GM18502 (cell line): ENCODE data around the gene RPL28.
"Not testable (repeated sequence)": the region's sequence is repeated elsewhere in the genome, so short reads cannot be mapped to it uniquely, and the experiment has no call there.

Experiments used
- ATAC-seq: cut with Tn5 transposase; IDR thresholded peaks from one replicate; pipeline ENCODE4 v1.9.1; 2021; ENCODE audit warnings: mild to moderate bottlenecking; ENCODE audit not compliant: unreplicated experiment, poor library complexity

The RPL28 gene

DNA sequence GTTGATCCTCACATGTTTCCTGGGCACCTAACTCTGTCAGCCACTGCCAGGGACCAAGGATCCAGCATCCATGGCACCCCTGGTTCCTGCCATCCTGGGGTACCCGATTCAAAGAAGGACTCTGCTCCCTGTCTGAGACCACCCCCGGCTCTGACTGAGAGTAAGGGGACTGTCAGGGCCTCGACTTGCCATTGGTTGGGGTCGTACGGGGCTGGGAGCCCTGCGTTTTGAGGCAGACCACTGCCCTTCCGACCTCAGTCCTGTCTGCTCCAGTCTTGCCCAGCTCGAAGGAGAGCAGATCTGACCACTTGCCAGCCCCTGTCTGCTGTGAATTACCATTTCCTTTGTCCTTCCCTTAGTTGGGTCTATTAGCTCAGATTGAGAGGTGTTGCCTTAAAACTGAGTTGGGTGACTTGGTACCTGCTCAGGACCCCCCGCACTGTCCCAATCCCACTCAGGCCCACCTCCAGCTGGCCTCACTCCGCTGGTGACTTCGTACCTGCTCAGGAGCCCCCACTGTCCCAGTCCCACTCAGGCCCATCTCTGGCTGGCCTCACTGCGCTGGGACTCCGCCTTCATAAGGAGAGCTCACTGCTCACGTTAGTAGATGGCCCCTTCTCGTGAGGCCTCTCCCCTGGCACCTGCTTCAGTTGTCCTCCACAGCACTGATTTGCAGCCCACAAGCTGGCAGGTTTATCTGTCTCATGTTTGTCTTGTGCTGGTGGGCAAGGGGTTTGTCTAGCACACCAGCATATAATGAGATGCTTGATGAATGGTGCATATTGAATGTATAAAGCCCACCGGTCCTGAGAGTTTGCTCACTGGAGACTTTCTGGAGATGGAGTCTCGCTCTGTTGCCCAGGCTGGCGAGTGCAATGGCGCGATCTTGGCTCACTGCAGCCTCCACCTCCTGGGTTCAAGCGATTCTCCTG lies 3.9 kb downstream of the RPL28 start:
- ATAC-seq, result no peak

DNA sequence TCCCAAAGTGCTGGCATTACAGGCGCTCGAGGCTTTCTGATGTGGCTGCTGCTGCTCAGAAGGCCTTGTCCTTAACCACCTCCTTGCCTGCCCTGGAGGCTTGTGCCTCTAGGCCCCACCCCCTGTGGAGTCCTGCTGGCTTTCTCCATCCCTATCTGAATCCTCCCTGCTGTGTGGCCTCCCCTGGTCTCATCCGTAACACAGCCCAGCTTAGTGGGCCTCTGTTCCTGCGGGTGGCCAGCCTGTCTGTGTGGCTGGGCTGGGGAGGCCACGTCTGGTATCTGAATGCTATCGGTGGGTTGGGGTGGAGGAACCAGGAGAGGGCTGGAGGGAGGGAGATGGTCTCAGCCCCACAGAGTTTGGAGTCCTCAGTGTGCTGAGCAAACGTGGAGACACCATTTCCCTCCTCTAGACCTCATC lies 4.7 kb downstream of the RPL28 start:
- ATAC-seq, result no peak

DNA sequence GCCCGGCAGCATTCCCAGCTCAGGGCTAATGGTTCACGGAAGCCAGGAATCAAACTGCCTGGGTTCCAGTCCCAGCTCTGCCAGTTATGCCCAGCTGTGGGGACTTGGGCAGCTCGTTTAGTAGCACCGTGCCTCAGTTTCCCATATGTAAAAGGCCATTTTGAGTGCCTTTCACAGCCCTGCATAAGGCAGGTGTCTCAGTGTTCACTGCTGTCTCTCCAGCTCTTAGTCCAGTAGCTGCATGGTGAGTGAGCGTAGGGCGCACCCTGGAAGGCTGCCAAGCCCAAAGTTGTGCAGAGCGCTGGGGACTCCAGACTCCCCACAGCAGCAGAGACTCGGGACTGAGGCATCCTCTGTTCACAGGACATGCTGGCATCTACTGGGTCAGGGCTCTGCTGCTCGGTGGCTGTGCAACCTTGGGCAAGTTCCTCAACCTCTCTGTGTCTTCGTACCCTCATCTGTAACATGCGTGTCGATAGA lies 5.5 kb downstream of the RPL28 start:
- ATAC-seq, result no peak

DNA sequence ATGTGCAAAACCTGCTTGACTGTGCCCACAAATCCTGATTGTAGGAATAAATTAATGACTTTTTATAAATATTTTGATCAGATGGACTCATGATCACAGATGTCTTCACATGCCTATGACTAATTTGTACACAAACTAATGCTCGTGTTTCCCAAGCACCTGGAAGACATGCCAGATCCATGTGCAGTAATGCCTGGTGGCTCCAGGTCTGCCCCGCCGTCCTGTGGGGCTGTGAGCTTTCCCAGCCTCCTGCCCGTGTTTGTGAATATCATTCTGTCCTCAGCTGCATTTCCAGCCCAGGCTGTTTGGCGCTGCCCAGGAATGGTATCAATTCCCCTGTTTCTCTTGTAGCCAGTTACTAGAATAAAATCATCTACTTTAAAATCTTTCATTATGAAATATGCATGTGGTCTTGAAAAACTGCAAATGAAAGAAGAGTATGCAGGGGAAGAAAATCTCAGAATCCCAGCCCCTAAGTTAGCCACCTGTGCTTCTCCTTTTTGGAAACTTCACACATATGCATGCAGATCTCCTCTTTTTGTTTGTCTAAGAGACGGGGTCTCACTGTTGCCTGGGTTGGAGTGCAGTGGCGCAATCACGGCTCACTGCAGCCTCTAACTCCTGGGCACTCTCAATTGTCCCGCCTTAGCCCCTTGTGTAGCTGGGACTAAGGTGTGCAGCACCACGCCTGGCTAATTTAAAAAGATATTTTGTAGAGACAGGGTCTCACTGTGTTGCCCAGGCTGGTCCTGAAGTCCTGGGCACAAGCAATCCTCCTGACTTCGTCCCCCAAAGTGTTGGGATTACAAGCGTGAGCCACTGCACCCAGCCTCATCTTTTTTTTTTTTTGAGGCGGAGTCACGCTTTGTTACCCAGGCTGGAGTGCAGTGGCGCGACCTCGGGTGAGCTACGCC lies 6.2 kb downstream of the RPL28 start:
- no peak for ATAC-seq

DNA sequence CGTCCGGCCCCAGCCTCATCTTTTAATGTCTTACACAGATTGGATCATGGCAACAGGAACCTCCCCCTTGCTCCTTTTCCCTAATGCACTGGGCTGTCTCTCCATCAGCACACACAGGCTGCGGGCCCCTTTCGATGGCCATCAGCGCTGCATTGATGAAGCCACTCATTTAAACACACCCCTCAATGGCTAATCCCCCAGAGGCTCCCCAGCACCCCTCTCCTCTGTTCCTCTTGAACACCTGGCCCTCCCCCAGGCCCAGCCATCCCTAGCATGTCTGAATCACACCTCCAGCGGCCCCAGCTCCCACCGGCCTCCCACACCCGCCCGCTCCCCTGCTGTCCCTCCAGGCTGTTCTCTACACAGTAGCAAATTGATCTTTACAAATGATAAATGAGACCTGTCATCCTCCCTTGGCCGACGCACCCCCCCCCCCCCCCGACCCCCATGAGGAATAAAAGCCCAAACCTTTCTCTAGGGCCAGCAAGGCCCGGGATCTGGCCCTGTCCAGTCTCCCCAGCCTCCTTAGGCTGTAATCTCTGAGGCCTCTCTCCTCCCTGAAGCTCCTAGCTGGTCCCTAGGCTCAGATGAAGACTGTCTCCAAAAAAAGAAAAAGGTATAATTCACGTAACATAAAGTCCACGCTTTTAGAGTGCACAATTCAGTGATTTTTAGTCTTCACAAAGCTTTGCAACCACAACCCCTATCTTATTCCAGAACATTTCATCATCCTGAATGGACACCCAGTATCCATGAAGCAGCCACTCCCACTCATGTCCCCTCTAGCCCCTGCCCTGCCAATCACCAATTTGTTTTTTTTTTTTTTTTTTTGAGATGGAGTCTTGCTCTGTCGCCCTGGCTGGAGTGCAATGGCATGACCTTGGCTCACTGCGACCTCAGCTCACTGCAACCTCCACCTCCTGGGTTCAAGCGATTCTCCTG lies 7.4 kb downstream of the RPL28 start:
- no peak for ATAC-seq

DNA sequence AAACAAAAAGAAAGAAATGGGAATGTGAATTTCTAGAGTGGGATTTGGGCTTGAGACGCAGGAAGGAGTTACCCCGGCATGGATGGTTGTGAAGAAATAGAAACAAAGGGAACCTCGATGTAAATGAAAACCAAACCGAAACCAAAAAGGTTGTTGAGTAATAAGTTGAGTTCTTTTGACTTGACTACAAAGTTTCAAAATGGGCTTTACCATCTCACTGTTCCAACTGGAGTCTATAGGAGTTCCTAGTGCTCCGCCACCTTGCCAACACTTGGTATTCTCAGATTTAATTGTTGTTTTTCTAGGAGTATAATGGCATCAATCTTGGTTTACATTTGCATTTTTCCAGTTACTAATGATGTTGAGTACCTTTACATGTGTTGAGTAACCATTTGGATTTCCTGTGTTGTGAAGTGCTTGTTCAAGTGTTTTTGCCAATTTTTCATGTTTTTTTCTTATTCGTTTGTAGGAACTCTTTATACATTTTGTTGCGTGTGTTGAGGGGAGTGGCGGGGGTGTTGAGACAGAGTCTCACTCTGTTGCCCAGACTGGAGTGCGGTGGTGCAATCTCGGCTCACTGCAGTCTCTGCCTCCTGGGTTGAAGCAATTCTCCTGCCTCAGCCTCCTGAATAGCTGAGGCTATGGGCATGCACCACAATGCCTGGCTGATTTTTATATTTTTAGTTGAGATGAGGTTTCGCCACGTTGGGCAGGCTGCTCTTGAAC lies 12.6 kb downstream of the RPL28 start:
- ATAC-seq, result no peak

DNA sequence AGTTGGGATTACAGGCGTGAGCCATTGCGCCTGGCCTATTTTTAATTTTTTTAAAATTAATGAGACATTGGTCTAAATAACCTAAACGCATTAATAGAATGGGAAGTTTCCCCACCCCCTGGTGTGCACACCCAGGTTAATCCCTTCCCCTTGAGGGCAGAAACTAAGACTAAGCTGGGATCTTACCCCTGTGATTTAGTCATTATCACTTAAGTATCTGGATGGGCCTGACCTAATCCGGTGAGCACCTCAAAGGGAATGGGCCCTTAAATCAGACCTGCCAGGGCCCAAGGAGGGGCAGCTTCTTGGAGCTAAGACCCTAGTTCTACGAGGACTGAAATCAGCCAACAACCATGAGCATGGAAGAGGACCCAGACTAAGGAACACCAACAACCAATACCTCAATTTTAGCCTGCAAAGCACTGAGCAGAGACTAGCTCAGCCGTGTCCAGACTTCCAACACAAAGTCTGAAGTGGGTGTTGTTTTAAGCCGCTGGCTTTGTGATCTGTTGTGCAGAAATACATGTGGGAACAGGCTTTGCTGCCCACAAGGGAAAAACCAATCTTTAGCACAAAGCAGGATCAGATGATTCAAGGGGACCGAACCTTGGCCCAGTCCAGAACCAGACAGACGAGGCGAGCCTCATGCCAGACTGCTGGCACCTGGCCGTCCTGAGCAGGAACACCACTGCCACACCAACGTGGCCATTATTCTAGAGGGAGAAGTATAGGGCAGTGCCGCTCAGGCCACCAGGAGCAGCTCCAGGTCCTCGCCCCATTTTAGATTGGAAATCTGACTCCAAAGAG lies 14.8 kb downstream of the RPL28 start:
- no peak for ATAC-seq

DNA sequence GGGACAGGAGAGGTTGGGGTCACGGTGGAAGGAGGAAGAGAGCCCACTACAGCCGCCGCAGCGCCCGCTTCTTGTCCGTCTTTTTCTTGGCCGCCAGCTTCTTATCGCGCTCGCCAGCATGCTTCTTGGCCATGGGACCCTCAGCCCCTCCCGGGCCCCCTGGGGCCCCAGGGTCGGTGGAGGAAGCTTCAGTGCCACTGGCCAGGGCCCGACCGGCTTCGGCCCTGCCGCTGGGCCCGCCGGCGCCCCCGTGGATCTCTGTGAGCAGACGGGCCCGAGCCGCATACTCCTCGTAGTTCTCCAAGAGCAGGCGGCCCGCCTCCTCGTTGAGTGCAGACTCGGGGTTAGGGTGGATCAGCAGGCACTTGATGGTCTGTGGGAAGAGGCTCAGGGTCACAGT lies 15.7 kb downstream of the RPL28 start:
- ATAC-seq, result not testable (repeated sequence)

DNA sequence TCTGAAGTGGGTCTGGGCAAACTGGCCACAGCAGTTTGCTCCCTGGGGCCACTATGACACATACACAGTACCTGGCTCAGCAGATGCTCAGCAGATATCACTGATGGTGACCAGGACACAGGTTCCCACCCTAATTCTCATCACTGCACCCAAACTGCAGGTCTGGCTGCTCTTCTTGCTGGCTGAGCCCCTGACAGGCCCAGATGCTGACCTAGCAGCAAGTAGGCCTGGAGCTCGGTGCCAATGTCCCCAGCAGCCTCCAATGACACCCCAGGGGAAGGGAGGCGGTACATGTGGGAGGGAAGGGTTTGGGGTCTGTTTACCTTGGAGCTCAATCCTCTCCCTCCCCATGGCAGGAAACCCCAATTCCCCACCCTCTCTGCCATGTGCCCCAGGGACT lies 16.8 kb downstream of the RPL28 start:
- no peak for ATAC-seq

DNA sequence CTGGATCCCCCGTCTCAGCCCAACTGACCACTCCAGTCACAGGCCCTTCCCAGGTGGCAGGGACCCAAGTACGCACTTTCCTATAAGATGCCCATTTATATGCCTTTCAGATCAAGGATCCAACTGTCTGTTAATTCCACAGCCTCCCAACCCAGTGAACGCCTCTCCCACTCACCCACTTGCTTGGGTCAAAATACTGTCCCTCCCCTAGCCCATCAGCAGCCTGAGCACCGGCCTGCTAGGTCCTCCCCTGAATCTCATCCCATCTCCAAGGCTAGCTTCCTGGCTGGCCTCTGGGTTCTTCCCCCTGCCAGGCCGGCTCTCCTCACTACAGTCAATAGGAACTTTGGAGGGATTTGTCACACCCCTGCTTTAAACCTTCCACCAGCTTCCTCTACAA lies 19.9 kb downstream of the RPL28 start:
- no peak for ATAC-seq

DNA sequence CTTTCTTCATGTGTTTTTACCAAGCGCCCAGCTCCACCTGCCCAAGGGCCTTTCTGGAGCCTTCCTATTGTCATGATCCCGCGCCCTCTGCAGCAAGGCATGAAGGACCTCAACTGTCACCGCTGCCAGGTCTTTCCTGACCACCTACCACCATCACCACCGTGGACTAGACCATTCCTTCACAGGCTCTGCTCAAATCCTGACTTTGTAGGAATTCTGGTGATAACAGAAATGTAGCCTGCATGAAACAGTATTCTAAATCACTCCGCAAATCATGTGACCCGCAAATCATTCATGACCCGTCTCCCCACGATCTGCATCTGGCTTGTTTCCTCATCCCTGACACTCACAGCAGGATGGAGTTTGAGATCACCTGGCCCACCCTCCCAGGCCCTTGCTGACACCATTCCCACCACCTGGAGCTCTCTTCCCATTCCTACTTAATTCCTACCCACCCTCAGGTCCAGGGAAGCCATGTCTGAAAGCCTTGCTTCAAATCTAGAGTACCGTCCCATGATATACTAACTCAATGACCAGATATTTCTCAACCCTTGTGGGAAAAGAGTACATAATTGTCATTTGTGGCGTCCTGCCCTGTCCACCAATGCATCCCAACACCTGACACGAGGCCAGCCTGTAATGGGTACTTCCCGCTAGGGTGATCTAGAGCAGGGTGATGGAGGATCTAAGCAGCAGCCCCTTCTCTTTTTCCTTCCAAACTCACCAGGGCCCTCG lies 20.5 kb downstream of the RPL28 start:
- no peak for ATAC-seq

DNA sequence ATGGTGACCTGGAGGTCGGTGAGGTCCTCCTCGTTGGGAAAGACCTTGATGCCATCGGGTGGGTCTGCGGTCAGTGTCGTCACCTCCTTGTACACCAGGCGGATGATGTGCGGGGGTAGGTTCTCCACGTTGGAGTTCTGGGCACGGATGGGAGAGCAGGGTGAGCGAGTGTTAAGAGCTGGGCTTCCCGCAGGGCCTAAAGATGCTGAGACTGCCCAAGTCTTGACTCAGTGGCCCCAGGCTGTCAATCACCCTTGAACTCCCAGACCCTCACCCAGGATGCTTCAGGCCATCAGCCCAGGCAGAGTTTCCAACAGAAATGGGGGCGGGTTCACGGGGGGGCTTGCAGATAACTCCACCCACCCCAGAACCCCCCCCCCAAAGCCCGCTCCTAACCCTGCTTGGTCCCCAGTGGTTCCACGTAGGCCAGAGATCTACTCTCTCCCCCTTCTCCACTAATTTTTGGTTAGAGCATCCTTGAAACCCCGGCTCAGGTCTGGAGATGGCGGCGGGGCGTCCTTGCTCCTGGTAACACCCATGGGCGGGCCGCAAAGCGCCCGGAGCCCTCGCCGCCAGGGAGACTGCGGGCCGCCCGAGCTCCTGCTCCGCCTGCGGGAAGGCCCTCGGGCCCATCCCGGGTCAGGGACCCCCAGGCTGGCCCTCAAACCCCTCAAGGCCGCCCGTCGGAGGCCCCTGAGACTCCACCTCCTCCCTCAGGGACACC lies 21.3 kb downstream of the RPL28 start:
- ATAC-seq, result no peak

DNA sequence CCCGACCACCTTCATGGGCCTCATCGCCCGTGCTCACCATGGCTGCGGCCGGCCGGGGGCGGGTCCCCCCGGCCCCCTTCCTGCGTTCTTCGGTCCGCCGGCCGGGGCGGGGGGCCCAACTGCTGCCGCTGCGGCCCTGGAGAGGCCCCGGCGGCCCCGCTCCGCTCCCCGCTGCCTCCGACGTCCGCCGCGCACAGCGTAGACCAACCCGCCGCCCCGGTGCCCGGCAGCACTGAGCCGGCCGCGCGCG lies 21.7 kb downstream of the RPL28 start, which contains the start of gene UBE2S:
TSS of gene UBE2S (minus strand) at position 239 of the 250 bp plus-strand sequence. CDS start at position 40, 199 bp downstream.
- ATAC-seq, result not testable (repeated sequence)

DNA sequence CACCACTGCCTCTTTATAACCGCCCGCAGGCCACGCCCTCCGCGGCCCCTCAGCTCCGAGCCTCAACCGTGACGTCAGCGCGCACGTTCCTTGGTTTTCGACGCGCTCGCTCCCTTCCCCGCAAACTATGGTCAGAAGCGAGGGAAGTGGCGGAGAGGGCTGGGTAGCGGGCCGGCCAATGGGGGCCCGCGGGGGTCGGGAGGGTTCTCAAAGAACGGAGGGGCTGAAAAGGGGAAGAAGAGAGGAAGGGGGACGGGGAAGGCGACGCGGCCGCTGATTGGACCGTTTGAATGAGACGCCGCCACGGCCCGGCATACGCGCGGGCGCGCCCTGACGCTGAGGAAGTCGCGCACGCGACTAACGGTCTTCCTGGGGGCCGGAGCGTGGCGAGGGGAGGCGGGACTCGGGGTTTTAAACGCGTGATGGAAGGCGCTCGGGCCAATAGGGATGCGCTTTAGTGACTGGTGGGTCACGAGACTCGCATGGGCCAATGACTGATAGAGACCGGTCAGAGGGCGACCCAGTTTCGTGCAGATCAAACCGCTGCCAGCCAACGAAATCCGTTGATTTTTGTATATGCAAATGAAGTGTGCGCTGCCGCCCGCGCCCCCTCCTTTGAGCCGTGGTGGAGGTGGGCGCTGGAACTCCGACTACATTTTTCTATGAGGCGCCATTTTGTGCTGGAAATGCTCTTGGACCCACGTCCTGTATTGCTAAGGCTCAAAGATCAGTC lies 22.2 kb downstream of the RPL28 start:
- ATAC-seq, result peak; percentile 86

DNA sequence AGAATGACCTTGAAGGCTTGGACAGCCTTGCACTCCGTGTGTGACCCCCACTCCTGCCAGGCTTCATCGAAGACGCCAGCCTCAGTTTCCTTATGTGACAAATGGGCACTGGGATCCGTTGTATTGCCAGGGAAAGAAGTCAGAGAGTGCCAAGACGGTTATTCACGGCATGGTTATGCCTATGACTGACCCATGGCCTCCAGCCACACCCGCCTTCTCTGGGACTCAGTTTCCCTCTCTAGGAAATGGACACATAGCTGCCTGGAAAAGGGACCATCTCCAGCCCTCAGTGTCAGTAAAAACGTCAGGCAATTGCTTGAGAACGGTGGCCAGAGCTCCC lies 22.8 kb downstream of the RPL28 start:
- no peak for ATAC-seq

DNA sequence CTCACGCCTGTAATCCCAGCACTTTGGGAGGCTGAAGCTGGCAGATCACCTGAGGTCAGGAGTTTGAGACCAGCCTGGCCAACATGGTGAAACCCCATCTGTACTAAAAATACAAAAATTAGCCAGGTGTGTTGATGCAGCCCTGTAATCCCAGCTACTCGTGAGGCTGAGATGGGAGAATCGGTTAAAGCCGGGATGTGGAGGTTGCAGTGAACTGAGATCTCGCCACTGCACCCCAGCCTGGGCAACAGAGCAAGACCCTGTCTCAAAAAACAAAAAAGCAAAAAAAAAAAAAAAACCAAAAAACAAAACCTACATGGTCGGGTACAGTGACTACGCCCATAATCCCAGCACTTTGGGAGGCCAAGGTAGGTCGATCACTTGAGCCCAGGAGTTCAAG lies 23.4 kb downstream of the RPL28 start:
- not testable (repeated sequence) for ATAC-seq

DNA sequence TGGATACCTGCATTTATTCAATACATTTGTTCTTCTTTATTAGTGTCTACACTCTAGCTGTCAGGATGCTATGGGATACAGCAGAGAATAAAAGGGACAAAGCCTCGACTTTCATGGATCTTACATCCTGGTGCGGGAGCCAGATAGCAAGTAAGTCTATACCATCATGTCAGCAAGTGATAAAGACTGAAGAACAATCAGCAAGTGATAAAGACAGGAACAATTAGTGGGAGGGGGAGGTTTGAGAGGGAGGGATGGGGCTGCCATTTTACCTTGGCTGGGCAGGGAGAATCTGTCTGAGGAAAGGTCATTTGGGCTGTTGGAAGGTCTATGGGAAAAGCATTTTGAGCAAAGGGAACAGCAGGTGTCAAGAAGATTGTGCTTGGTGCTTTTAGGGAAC lies 24.4 kb downstream of the RPL28 start:
- ATAC-seq, result no peak
